Breast epithelium (tissue), 3 donors: ENCODE measurements around the gene LHFPL3.

Source experiments
- CTCF ChIP-seq, 3 donors: fragments of 450-650 bp; IDR thresholded peaks; one replicate each; pipeline ENCODE4 v1.5.1; 2016 to 2017; ENCODE audit warnings: antibody characterized with exemption in 3 of 3, mild to moderate bottlenecking in 3 of 3, moderate library complexity in 3 of 3
- POLR2A ChIP-seq: fragments of 450-650 bp; IDR thresholded peaks from one replicate; pipeline ENCODE4 v1.6.1; 2016; ENCODE audit warnings: antibody characterized with exemption, mild to moderate bottlenecking, moderate library complexity
- POLR2AphosphoS5 ChIP-seq, 3 donors: sonication (generic); formaldehyde crosslinking; IDR thresholded peaks; one replicate each; pipeline ENCODE4 v1.6.1; 2017; ENCODE audit warnings: antibody characterized with exemption in 3 of 3

- TF ChIP-seq CTCF (IDR thresholded peaks at IDR 0.05) (no peak), POLR2A (no peak), POLR2AphosphoS5 (IDR thresholded peaks at IDR 0.05) (no peak)
These were observed 605.2 kb downstream of the LHFPL3 start for GRCh38 chr7:104933521-104933988.
